ENCODE measurements around the gene EML4. TPM values are rescaled to one million over a fixed set of nuclear protein-coding genes. Genes with fewer than 3 reads are reported as not detected.

EML4 gene
- total RNA-seq, 1 experiment from 2014 or later = 74.8 TPM

- Histone ChIP-seq H3K4me2 (ENCODE audit: low read depth, low read length, poor library complexity, severe bottlenecking) (no peak overlapping the region), H3K27me3 (ENCODE audit: low read length) (no peaks in the 10 kb centered on the region), H3K9ac (ENCODE audit: low read length) (no peak overlapping the region), H3K79me2 (ENCODE audit: low read length) (peaks cover 96% of the 10 kb centered on the region), H3K4me1 (ENCODE audit: low read length) (peaks cover 44% of the 10 kb centered on the region), H4K20me1 (ENCODE audit: insufficient read depth, low read depth, low read length) (no peaks in the 10 kb centered on the region), H3K36me3 (ENCODE audit: insufficient read depth, low read length) (0 out of 2 replicates have a peak, but pooled peaks cover 4% of the 10 kb centered on the region), H3K9me2 (replicated peaks; ENCODE audit: insufficient read depth, low read length) (no peaks in the 10 kb centered on the region), H3K27ac (ENCODE audit: low read length) (no peak overlapping the region), H2AFZ (ENCODE audit: low read length) (no peak overlapping the region), H3K9me3 (ENCODE audit: low read length) (no peaks in the 10 kb centered on the region), H3K4me3 (ENCODE audit: low read length) (no peak overlapping the region)
- no peak for DNase-seq
Observed at GRCh38 chr2:42210203-42210602, 41.0 kb downstream of the EML4 start.

DNA sequence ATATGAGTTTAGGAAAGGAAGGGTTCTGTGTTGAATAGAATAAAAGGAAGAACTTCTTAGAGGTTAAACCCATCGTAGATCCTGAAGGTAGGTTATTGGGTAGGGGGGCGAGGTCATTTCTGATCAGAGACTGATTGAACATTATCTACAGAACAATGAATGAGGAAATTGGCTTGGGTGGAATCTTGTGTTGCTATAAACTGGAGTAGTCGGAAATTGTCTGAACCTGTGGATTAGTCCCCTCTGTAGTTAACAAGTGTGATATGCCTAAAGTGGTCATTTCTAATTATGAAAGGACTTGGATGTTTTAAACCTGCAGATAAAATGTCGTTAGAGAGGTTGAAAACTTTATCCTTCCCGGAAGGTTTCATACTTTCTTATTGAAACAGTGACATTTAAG, 42.1 kb downstream of the EML4 start:
- Histone ChIP-seq H3K27me3 (ENCODE audit: low read length) (no peaks in the 10 kb centered on the region), H3K9me2 (replicated peaks; ENCODE audit: insufficient read depth, low read length) (no peaks in the 10 kb centered on the region), H3K4me1 (ENCODE audit: low read length) (peaks cover 47% of the 10 kb centered on the region), H3K4me3 (ENCODE audit: low read length) (no peak overlapping the region), H3K4me2 (ENCODE audit: low read depth, low read length, poor library complexity, severe bottlenecking) (no peak overlapping the region), H2AFZ (ENCODE audit: low read length) (no peak overlapping the region), H3K9me3 (ENCODE audit: low read length) (no peaks in the 10 kb centered on the region), H3K79me2 (ENCODE audit: low read length) (peaks cover 95% of the 10 kb centered on the region), H3K27ac (ENCODE audit: low read length) (no peak overlapping the region), H4K20me1 (ENCODE audit: insufficient read depth, low read depth, low read length) (no peaks in the 10 kb centered on the region), H3K36me3 (ENCODE audit: insufficient read depth, low read length) (0 out of 2 replicates have a peak, but pooled peaks cover 4% of the 10 kb centered on the region), H3K9ac (ENCODE audit: low read length) (no peak overlapping the region)
- no peak for DNase-seq

DNA sequence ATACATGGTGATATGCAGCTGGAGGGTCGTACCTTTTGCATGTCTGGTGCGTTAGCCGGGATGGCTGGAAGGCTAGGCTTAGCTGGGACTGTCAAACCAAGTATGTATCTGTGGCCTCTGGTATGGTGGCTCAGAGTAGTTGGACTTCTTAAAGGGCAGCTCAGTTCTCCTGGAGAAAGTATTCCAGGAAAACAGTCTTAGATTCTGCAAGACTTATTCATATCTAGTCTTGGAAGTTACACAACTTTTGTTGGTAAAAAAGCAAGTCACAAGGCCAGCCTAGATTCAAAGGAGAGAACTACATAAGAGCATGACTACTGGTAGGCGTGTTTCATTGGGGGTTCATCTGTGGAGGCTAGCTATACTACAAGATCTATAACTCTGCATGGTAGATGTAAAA, 45.5 kb downstream of the EML4 start:
- no peaks in the 10 kb centered on the region for H4K20me1 ChIP-seq (ENCODE audit: insufficient read depth, low read depth, low read length)
- no peak for DNase-seq
- no peaks in the 10 kb centered on the region for H3K9me3 ChIP-seq (ENCODE audit: low read length)
- H2AFZ ChIP-seq (ENCODE audit: low read length) = no peak overlapping the region
- no peak overlapping the region for H3K27ac ChIP-seq (ENCODE audit: low read length)
- H3K9ac ChIP-seq (ENCODE audit: low read length) = no peak overlapping the region
- no peaks in the 10 kb centered on the region for H3K9me2 ChIP-seq (replicated peaks; ENCODE audit: insufficient read depth, low read length)
- no peak overlapping the region for H3K4me2 ChIP-seq (ENCODE audit: low read depth, low read length, poor library complexity, severe bottlenecking)
- H3K36me3 ChIP-seq (ENCODE audit: insufficient read depth, low read length) = no peaks in the 10 kb centered on the region; the same call in 1 of the 2 replicates
- H3K4me3 ChIP-seq (ENCODE audit: low read length) = no peak overlapping the region
- H3K4me1 ChIP-seq (ENCODE audit: low read length) = peaks cover 47% of the 10 kb centered on the region
- peaks cover 97% of the 10 kb centered on the region for H3K79me2 ChIP-seq (ENCODE audit: low read length)
- no peaks in the 10 kb centered on the region for H3K27me3 ChIP-seq (ENCODE audit: low read length)

- Histone ChIP-seq H3K27me3 (ENCODE audit: low read length) (no peaks in the 10 kb centered on the region), H3K4me3 (ENCODE audit: low read length) (no peak overlapping the region), H3K27ac (ENCODE audit: low read length) (no peak overlapping the region), H3K4me2 (ENCODE audit: low read depth, low read length, poor library complexity, severe bottlenecking) (no peak overlapping the region), H3K9me2 (replicated peaks; ENCODE audit: insufficient read depth, low read length) (no peaks in the 10 kb centered on the region), H2AFZ (ENCODE audit: low read length) (no peak overlapping the region), H3K36me3 (ENCODE audit: insufficient read depth, low read length) (no peaks in the 10 kb centered on the region; the same call in 1 of the 2 replicates), H3K79me2 (ENCODE audit: low read length) (peaks cover 98% of the 10 kb centered on the region), H3K9me3 (ENCODE audit: low read length) (no peaks in the 10 kb centered on the region), H4K20me1 (ENCODE audit: insufficient read depth, low read depth, low read length) (no peaks in the 10 kb centered on the region), H3K9ac (ENCODE audit: low read length) (no peak overlapping the region), H3K4me1 (ENCODE audit: low read length) (peaks cover 33% of the 10 kb centered on the region)
- DNase-seq = no peak
Observed at GRCh38 chr2:42216694-42217093, 47.5 kb downstream of the EML4 start.

GRCh38 chr2:42217307-42217706, 48.2 kb downstream of the EML4 start:
- no peak overlapping the region for H3K4me2 ChIP-seq (ENCODE audit: low read depth, low read length, poor library complexity, severe bottlenecking)
- no peak overlapping the region for H2AFZ ChIP-seq (ENCODE audit: low read length)
- no peaks in the 10 kb centered on the region for H4K20me1 ChIP-seq (ENCODE audit: insufficient read depth, low read depth, low read length)
- H3K9me2 ChIP-seq (replicated peaks; ENCODE audit: insufficient read depth, low read length) = no peaks in the 10 kb centered on the region
- H3K9me3 ChIP-seq (ENCODE audit: low read length) = no peaks in the 10 kb centered on the region
- H3K27ac ChIP-seq (ENCODE audit: low read length) = no peak overlapping the region
- peaks cover 96% of the 10 kb centered on the region for H3K79me2 ChIP-seq (ENCODE audit: low read length)
- no peak for DNase-seq
- no peaks in the 10 kb centered on the region for H3K27me3 ChIP-seq (ENCODE audit: low read length)
- no peaks in the 10 kb centered on the region; the same call in 1 of the 2 replicates for H3K36me3 ChIP-seq (ENCODE audit: insufficient read depth, low read length)
- H3K4me1 ChIP-seq (ENCODE audit: low read length) = peaks cover 27% of the 10 kb centered on the region
- H3K4me3 ChIP-seq (ENCODE audit: low read length) = no peak overlapping the region
- no peak overlapping the region for H3K9ac ChIP-seq (ENCODE audit: low read length)

DNA sequence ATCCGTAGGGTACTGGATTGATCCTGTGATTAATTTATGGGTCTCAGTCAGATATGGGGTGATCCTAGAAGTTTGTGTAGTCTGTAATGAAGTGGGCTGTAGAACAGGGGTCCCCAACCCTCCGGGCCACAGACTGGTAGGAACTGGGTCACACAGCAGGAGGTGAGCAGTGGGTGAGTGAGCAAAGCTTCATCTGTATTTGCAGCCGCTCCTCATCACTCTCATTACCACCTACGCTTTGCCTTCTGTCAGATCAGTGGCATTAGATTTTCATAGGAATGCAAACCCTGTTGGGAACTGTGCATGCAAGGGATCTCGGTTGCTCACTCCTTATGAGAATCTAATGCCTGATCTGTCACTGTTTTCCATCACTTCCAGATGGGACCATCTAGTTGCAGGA, 48.8 kb downstream of the EML4 start:
- no peak overlapping the region for H3K9ac ChIP-seq (ENCODE audit: low read length)
- H3K4me1 ChIP-seq (ENCODE audit: low read length) = peaks cover 22% of the 10 kb centered on the region
- no peak overlapping the region for H3K4me2 ChIP-seq (ENCODE audit: low read depth, low read length, poor library complexity, severe bottlenecking)
- no peak overlapping the region for H2AFZ ChIP-seq (ENCODE audit: low read length)
- H3K4me3 ChIP-seq (ENCODE audit: low read length) = no peak overlapping the region
- H3K27me3 ChIP-seq (ENCODE audit: low read length) = no peaks in the 10 kb centered on the region
- no peak overlapping the region for H3K27ac ChIP-seq (ENCODE audit: low read length)
- H4K20me1 ChIP-seq (ENCODE audit: insufficient read depth, low read depth, low read length) = no peaks in the 10 kb centered on the region
- no peak for DNase-seq
- no peaks in the 10 kb centered on the region for H3K9me3 ChIP-seq (ENCODE audit: low read length)
- H3K79me2 ChIP-seq (ENCODE audit: low read length) = peaks cover 96% of the 10 kb centered on the region
- no peaks in the 10 kb centered on the region for H3K9me2 ChIP-seq (replicated peaks; ENCODE audit: insufficient read depth, low read length)
- H3K36me3 ChIP-seq (ENCODE audit: insufficient read depth, low read length) = no peaks in the 10 kb centered on the region; the same call in 1 of the 2 replicates

- no peak overlapping the region for H3K4me2 ChIP-seq (ENCODE audit: low read depth, low read length, poor library complexity, severe bottlenecking)
- H2AFZ ChIP-seq (ENCODE audit: low read length) = no peak overlapping the region
- H3K79me2 ChIP-seq (ENCODE audit: low read length) = peaks cover 96% of the 10 kb centered on the region
- no peak overlapping the region for H3K27ac ChIP-seq (ENCODE audit: low read length)
- no peaks in the 10 kb centered on the region for H3K27me3 ChIP-seq (ENCODE audit: low read length)
- no peak for DNase-seq
- no peaks in the 10 kb centered on the region for H3K9me2 ChIP-seq (replicated peaks; ENCODE audit: insufficient read depth, low read length)
- no peak overlapping the region for H3K4me3 ChIP-seq (ENCODE audit: low read length)
- H3K9ac ChIP-seq (ENCODE audit: low read length) = no peak overlapping the region
- H3K9me3 ChIP-seq (ENCODE audit: low read length) = no peaks in the 10 kb centered on the region
- peaks cover 25% of the 10 kb centered on the region for H3K4me1 ChIP-seq (ENCODE audit: low read length)
- H4K20me1 ChIP-seq (ENCODE audit: insufficient read depth, low read depth, low read length) = no peaks in the 10 kb centered on the region
- H3K36me3 ChIP-seq (ENCODE audit: insufficient read depth, low read length) = no peaks in the 10 kb centered on the region; the same call in 1 of the 2 replicates
Observed at GRCh38 chr2:42218712-42219111, 49.6 kb downstream of the EML4 start.

DNA sequence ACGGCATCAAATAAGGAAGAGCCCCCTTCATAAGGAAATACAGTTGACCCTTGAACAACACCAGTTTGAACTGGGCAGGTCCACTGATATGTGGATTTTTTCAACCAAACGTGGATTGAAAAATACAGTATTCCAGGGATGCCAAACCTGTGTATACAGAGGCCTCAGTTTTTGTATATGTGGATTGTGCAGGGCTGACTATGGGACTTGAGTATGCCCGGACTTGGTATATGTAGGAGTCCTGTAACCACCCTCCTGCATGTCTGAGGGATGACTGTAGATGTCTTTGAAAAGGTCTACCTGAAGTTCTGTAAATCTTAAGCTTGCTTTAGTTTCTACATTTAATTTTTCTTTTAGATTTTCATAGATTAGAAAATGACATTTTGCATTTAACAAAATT, 50.0 kb downstream of the EML4 start:
- no peaks in the 10 kb centered on the region; the same call in 1 of the 2 replicates for H3K36me3 ChIP-seq (ENCODE audit: insufficient read depth, low read length)

More for the DNA sequence above, 50.0 kb downstream of the EML4 start:
- no peaks in the 10 kb centered on the region for H4K20me1 ChIP-seq (ENCODE audit: insufficient read depth, low read depth, low read length)
- peaks cover 23% of the 10 kb centered on the region for H3K4me1 ChIP-seq (ENCODE audit: low read length)
- H3K27ac ChIP-seq (ENCODE audit: low read length) = no peak overlapping the region
- H3K9ac ChIP-seq (ENCODE audit: low read length) = no peak overlapping the region
- DNase-seq = no peak
- H3K4me3 ChIP-seq (ENCODE audit: low read length) = no peak overlapping the region
- H3K4me2 ChIP-seq (ENCODE audit: low read depth, low read length, poor library complexity, severe bottlenecking) = no peak overlapping the region
- H3K9me3 ChIP-seq (ENCODE audit: low read length) = no peaks in the 10 kb centered on the region
- no peak overlapping the region for H2AFZ ChIP-seq (ENCODE audit: low read length)
- H3K79me2 ChIP-seq (ENCODE audit: low read length) = peaks cover 96% of the 10 kb centered on the region
- no peaks in the 10 kb centered on the region for H3K9me2 ChIP-seq (replicated peaks; ENCODE audit: insufficient read depth, low read length)
- H3K27me3 ChIP-seq (ENCODE audit: low read length) = no peaks in the 10 kb centered on the region

Data from Karpas-422 (cell line).